ENCODE measurements around the gene FLT3.
A peak's percentile ranks its signal among the peaks of the same experiment; 100 is the strongest.
"Not testable (repeated sequence)": the region's sequence is repeated elsewhere in the genome, so short reads cannot be mapped to it uniquely, and the experiment has no call there.

The FLT3 gene

DNA sequence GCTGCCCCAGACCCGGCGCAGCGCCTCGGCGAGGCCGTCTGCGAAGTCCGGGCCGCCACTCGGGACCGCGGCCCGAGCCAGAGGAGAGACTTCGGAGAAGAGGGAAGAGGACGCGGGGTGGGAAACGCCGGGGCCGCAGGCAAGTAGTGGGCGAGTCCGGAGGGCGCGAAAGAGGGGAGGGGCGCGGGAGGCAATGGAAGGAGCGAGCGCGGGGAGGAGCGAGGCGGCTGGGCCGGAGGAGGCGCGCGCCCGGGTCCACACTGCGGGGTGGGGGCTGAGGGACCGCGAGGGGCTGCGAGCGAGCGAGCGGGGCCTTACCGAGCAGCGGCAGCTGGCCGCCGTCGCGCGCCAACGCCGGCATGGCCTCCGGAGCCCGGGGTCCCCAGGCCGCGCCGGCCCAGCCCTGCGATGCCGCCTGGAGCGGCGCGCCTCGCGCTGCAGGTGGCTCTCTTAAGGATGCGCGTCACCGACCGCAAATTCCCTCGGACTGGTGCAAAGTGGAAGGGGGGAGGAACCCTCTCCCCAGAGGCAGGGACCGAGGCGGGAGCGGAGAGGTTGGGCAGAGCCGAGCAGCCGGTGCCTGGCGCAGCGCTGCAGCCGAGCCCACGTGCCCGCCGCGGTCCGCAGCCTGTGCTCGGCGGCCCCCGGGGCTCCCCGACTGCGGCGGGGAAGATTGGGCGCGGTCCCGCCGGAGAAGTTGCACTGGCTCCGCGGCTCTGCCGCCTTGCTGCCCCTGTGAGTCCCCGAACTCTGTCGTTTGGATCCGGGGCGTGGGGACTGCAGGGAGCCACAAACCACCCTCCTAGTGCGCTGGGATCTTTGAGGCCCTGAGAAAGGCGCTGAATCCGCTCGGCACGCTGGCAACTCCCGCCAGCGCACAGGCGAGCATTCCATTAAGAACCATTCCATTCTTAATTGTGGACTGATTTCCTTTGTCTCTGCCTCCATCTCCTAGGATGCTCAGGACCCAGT, at the start of gene FLT3:
Gene FLT3, minus strand, starts transcription at position 427 of the 972 bp plus-strand sequence. Its CDS starts 66 bp downstream, at position 361.
- DNase-seq (ENCODE audit: low read depth): no peak

DNA sequence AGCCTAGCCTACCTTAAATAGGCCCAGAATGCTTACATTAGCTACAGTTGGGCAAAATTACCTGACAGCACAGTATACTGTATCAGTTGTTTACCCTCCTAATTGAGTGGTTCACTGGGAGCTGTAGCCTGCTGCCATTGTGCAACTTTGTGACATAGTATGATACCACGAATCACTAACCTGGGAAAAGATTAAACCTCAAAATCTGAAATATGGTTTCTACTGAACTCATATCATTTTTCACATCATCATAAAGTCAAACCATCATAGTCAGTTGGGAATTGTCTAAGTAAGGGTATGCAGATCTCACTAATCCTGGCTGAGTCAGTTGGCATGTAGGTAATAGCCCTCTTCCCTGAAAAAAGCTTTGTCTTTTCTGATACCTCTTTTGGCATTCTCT, 47.1 kb upstream of the FLT3 start:
- no peak for DNase-seq (ENCODE audit: low read depth)

DNA sequence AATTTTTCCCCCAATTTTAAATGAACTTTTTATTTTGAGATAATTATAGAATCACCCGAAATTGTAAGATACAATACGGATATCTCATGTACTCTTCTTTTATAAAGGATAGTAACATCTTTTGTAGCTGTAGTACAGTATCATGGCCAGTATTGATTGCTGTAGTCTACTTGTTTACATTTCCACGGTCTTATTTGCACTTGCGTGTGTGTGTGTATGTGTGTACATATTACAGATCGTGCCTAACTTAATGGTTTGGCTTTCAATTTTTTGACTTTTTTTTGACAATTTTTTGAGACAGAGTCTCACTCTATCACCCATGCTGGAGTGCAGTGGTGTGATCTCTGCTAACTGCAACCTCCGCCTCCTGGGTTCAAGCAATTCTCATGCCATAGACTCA, 44.7 kb upstream of the FLT3 start:
- DNase-seq (ENCODE audit: low read depth): no peak

DNA sequence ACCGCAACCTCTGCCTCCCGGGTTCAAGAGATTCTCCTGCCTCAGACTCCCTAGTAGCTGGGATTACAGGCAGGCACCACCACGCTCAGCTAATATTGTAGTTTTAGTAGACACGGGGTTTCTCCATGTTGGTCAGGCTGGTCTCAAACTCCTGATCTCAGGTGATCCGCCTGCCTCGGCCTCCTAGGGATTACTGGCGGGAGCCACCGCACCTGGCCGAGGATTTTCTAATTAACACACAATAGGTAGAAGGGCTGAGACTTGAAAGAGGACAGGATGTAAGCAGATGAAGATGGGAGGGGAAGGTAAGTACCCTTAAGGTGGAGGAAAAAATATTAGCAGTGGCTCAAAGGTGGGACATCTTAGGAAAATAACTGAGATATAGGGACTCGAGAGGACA, 41.2 kb upstream of the FLT3 start:
- DNase-seq (ENCODE audit: low read depth): not testable (repeated sequence)

DNA sequence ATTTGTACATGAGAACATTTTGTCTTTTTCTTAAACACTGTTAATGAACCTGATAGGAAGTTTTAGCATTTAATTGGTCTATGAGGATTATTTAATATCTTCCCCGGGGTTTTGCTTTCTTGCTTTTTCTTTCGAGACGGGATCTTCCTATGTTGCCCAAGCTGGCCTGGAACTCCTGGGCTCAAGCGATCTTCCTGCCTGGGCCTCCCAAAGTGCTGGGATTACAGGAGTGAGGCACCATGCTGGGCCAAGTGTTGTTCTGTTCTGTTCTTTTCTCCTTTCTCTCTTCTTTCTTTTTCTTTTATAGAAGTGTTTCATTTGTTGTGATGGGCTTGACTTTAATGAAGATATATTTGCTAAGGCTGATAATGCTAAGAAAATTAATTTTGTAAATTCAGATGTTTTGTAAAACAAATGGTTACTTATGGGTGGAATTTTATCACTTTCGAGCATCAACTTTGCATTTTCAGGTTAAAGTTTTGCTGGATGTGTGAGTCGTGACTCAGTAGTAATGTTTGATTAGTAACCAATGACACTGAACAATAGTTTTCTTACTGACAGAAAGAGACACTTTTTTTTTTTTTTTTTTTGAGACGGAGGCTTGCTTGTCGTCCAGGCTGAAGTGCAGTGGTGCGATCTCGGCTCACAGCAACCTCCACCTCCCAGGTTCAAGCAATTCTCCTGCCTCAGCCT, 40.2 kb upstream of the FLT3 start:
- no peak for DNase-seq (ENCODE audit: low read depth)

DNA sequence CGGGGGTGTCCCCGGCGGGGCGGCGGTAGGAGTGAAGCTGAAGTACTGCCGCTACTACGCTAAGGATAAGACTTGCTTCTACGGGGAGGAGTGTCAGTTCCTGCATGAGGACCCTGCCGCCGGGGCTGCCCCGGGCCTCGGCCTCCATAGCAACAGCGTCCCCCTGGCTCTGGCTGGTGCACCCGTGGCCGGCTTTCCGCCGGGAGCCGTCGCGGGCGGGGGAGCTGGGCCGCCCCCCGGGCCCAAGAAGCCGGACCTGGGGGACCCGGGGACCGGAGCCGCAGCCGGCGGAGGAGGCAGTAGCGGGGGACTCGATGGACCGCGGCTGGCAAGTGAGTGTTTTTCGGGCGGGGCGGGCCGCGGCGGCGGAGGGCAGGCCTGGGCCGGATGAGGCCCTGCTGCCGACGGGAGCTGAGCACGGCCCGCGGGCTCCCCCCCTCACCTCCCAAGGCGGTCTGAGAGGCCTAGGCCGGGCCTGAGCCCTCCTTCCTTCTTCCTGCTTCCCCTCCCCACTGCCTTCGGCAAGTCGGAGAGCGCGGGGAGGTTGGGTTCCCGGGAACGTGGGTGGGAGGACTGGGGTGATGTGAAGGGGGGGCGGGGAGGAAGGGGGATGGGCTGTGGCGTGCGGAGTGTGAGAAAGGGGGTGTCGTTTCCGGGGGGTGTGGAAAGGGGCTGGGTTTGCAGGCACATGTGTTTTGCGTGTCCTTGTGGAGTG, 38.5 kb upstream of the FLT3 start:
- peak; percentile 80 for DNase-seq (ENCODE audit: low read depth)

DNA sequence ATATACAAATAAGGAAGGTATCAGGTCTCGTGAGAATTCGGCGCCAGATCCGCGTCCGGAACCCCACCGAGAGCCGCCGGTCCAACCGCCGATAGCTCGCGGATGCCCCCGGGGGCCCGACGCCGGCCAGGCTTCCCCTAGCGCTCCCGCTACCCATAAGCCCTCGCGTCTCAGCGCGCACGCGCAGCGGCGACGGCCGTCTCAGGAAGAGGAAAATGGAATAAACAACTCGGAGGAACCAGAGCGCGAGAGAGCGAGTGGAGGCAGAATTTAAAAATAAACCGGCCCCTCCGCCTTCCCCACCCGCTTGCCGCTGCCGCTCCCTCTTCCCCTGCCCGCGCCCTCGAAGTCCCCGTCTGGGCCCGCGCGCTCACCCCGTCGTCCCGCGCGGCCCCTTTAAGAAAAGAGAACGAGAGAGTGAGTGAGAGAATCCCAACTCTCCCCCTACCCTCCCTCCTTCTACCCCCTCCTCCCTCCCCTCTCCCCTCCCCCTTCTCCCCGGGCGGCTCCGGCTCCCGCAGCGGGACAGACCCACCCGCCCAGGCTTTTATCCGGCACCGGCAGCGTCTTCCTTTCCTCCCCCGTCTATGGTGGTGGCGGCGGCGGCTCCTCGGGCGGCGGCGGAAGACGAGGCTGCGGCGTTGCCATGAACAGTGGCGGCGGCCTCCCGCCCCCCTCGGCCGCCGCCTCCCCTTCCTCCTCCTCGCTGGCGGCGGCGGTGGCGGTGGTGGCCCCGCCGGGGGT, 37.8 kb upstream of the FLT3 start, which contains the start of gene PAN3:
Gene PAN3, plus strand, starts transcription at position 534 of the 744 bp plus-strand sequence. Its CDS starts 113 bp downstream, at position 647.
- DNase-seq (ENCODE audit: low read depth): peak; percentile 41

DNA sequence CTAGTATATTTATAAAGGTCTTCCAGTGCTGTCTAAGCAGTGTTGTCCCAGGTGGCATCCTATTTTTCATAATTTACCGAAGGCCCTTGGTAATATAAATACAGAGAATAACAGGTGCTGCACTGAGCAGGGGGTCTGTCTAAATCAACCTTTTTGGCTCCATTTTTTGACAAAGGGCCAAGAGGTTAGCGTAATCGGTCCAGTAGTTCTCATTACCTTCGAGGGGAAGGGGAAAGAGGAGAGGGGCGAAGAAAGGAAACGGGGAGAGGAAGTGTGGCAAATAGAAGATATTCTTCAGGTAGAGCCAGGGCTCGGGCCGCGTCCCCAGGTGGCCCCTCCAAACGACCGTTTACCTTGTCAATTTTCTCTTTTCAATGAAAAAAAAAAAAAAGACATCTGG, 37.2 kb upstream of the FLT3 start:
- no peak for DNase-seq (ENCODE audit: low read depth)

DNA sequence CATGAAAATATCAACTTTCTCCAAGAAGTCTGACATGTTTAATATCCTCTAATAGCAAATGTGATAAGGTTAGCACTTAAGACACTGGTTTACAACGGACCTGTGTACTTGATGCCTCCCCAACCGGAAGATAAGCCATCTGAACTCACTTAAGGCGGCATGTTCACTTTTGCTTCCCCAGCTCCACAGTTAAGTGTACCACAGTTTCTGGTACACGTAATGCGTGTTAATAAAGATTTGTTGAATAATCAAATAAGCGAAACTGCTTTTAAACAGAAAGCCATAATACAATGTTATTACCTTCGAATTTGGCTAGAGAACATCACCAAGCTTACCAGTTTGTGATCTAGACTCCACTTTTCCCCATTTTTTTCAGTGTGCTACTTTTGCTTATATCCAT, 36.5 kb upstream of the FLT3 start:
- DNase-seq (ENCODE audit: low read depth): no peak

DNA sequence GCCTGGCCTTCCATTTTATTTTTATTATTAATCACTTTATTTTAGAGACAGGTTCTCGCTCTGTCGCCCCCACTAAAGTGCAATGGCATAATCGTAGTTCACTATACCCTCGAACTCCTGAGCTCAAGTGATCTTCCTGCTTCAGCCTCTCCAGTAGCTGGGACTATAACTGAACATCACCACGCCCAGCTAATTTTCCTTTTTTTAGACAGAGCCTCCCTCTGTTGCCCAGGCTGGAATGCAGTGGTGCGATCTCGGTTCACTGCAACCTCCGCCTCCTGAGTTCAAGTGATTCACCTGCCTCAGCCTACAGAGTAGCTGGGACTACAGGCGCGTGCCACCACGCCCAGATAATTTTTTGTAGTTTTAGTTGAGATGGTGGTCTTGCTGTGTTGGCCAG, 31.3 kb upstream of the FLT3 start:
- no peak for DNase-seq (ENCODE audit: low read depth)

DNA sequence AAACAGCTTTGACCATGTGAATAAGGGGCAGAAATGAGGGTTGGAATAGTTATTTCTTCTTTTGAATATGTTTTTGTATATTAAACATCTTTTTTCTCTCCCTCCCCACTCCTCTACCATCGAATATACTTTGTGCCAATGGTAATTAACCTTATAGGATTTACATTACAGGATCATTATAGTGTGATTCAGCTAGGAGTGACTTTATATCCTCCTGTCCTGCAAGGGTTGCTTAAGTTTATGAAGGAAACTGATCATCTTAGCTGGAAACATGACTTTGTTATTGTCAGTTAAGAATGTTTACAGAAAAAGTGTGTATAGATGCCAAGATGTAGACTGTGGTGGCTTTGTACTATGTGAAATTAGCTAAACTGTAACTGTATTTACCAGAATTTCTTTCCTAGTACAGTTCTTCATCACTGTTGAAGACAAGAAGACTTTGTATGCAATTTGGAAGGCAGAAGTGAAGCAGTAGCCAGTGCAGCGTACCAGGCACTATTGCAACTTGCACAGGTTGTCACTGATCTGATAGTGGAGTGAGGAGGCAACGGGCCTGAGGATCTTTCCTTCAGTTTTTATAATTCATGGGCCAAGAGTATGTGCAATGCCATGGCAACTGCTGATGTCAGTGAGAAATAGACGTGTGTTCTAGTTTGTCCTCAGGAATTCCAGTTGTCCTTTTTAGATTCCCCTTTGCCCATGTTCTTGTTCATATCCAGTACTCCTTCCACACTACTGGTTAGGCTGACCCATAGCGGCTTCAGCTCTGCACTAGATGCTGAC, 29.7 kb upstream of the FLT3 start:
- no peak for DNase-seq (ENCODE audit: low read depth)

DNA sequence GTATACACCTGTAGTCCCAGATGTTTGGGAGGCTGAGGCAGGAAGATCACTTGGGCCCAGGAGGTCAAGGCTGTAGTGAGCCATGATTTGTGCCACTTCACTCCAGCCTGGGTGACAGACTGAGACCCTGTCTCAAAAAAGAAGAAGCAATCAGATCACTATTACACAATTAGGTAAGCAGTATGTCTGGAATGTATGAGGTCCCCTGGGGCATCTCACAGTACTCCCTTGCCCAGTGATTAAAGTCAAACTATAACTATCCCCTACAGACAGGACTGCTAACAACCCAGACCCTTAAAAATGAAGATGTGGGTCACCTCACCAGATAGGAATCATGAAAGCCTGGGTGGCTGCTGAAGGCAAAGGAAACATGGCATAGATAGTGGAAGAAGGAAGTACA, 28.6 kb upstream of the FLT3 start:
- DNase-seq (ENCODE audit: low read depth): no peak

DNA sequence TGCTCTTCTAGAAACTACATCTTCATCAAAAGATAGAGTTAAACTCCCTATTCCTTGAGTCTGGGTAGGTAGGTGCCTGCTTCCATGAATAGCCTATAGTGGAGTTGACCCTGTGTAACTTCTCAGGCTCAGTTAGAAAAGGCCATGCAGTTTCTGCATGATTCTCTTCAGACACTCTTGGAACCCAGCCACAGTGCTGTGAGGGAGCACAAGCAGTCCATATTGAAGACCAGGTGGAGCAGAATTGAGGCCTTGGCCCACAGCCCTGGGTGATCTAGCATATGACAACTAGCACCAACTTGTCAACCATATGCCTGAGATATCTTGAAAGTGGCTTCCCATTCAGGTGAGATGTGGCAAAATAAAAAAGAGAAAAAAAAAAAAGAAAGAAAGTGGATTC, 27.7 kb upstream of the FLT3 start:
- DNase-seq (ENCODE audit: low read depth): no peak

DNA sequence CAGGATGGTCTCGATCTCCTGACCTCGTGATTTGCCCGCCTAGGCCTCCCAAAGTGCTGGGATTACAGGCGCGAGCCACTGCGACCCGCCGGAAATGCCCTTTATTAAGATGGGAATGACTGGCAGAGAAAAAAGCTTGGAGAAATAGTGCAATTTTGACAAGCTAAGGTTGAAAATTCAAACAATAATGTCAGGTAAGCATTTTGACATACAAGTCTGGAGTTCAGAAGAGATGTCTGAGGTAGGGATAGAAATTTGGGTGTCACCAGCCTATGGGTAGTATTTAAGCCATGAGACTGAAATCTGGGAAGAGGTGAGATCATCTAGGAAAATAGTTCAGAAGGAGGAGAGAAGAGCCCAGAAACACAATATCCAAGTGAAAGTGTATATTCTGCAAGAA, 20.8 kb upstream of the FLT3 start:
- no peak for DNase-seq (ENCODE audit: low read depth)

DNA sequence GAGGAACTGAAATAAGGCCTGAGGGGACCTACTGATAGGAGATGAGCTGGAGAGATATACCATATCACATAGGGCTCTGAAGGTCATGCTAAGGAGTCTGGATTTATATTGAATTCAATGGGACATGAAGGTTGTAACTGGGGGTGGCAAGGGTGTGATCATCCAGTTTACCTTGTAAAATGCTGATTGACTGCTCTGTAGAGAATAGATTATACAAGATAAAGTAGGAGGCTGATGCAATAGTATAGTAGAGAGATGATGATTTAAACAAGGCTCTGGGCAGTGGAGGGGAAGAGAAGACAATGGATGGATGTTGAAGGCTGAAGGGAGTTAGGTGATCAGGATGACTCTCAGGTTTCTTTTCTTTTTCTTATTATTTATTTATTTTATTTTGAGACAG, 19.9 kb upstream of the FLT3 start:
- no peak for DNase-seq (ENCODE audit: low read depth)

DNA sequence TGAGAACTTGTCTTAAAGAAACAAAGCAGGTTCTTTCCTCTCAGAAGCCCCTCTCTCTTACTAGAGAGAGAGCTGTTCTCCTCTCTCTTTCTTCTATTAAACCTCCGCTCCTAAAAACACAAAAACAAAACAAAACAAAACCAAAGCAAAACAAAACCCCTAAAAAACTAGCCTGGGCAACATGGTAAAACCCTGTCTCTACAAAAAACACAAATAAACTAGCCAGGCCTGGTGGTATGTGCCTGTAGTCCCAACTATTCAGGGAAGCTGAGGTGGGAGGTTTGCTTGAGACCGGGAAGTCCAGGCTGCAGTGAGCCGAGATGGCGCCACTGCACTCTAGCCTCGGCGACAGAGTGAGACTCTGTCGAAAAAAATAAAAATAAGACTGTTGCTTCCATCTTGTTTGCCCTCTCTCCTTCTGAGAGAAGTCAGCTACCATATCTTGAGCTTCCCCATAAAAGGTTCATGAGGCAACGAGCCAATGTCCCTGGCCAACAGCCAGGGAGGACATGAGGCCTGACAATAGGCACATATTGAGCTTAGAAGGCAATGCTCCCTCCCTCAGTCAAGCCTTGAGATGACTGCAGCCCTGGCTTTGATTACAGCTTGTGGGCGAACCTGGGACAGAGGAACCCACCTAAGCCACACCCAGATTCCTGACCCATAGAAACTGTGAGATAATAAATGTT, 17.5 kb upstream of the FLT3 start:
- no peak for DNase-seq (ENCODE audit: low read depth)

DNA sequence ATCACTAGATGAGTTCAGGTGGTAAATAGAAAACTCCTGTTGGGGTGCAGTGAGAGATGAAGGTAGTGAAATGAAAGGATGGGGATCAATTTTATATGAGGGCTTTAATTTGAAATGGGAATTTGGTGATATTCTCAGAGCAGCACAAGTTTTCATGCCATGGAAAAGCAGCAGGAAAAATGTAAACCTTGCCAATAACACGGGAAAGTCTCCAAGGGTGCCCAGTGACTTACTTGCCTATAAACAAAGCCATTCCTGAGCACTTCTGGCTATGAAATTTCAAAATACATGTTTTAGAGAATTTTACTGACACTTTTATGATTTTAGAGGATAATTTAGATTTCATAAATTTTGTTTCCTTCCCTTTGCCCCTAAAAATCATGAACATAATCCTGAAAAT, 16.4 kb upstream of the FLT3 start:
- no peak for DNase-seq (ENCODE audit: low read depth)

DNA sequence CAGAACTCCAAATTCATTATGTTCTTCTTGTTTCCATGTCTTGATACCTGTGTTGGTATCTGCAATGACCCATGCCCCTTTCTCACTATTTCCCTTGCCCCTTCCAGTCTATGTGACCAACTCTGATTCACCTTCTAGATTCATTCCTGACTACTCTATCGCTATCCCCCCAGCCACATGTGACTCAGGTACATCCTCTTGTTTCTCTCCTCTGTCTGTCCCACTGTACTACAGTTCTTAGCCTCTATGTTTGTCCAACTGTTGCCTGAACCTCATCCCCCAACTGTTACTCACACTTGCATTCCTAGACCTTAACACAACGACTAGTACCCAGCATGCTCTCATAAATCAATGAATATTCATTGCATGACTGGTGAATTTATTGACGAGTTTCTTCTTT, 10.0 kb upstream of the FLT3 start:
- no peak for DNase-seq (ENCODE audit: low read depth)

DNA sequence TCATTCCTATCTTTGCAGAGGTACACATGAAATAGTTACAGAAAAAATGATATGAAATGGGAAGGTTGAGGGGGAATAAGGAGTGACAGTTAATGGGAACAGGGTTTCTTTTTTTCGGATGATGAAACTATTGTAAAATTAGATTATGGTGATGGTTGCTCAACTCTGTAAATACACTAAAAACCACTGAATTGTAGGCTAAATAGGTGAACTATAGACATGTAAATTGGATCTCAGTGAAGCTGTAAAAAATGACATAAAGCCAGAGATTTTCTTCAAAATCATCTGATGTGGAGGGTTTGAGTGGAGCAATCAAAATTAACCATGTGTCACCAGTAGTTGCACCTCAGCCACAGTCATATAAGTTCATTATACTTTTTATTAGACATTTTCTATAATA, 6.6 kb upstream of the FLT3 start:
- DNase-seq (ENCODE audit: low read depth): no peak

DNA sequence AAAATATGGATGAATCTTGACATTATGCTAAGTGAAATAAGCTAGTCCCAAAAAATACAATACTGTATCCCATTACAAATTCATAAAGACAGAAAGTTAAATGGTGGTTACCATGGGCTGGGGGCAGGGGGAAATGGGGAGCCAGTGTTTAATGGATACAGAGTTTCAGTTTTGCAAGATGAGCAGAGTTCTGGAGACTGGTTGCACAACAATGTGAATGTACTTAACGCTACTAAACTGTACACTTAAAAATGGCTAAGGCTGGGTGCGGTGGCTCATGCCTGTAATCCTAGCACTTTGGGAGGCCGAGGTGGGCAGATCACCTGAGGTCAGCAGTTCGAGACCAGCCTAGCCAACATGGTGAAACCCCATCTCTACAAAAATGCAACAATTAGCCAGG, 1.5 kb upstream of the FLT3 start:
- DNase-seq (ENCODE audit: low read depth): not testable (repeated sequence)

All from CMK (cell line).